Measurements from ENCODE around the gene CTNNAL1. TPM values are rescaled to one million over a fixed set of nuclear protein-coding genes. Genes with fewer than 3 reads are reported as not detected.

CTNNAL1 gene
- total and polyA plus RNA-seq, 2 donors (not counting 3 experiments of a cell fraction or from before 2014, with no cell fraction given), result 29.5 to 76.2 TPM

- Histone ChIP-seq H3K36me3 (ENCODE audit: control insufficient read depth in 2 of 2, extremely low read depth in 1 of 2, insufficient read depth in 2 of 2, low read length in 2 of 2) (peaks cover 3 to 4% of the 10 kb centered on the region in 2 experiments), H3K27ac (ENCODE audit: insufficient read depth, low read depth, low read length) (no peak overlapping the region), H3K4me2 (ENCODE audit: insufficient read depth, low read length) (no peak overlapping the region), H4K20me1 (replicated peaks; ENCODE audit: control insufficient read depth, extremely low read depth, insufficient read depth, low read length) (no peaks in the 10 kb centered on the region), H3K9me3 (replicated peaks; ENCODE audit: control insufficient read depth, insufficient read depth, low read length) (no peaks in the 10 kb centered on the region), H3K4me1 (ENCODE audit: control insufficient read depth, extremely low read depth, insufficient read depth, low read length) (no peaks in the 10 kb centered on the region), H3K9me1 (replicated peaks; ENCODE audit: control insufficient read depth, extremely low read depth, insufficient read depth, low read length) (no peaks in the 10 kb centered on the region), H2AFZ (ENCODE audit: low read depth, low read length) (no peak overlapping the region), H3K79me2 (ENCODE audit: control insufficient read depth, insufficient read depth, low read length) (no peaks in the 10 kb centered on the region), H3K27me3 (ENCODE audit: control insufficient read depth in 2 of 2, insufficient read depth in 2 of 2, low read length in 2 of 2) (no peaks in the 10 kb centered on the region), H3K4me3 (replicated peaks in 1 of 3; ENCODE audit: insufficient read depth in 1 of 3, low read depth in 1 of 3, low read length in 3 of 3) (no peak overlapping the region), H3K9ac (replicated peaks; ENCODE audit: extremely low read depth, insufficient read depth, low read length) (no peak overlapping the region)
- no peak for TF ChIP-seq EZH2 (IDR thresholded peaks at IDR 0.05; ENCODE audit: borderline replicate concordance, low read depth, low read length, severe bottlenecking)
- no peak for FAIRE-seq
- dilution Hi-C loops (cut with MboI; ENCODE audit: extremely low pct_ligation_motif_present, low sequenced_read_pairs), result no loop called here
- CTCF ChIA-PET, result interaction anchor here (1.3 kb wide), 1 partner anchor 11 kb away, joined by 4 read pairs; no protein-coding TSS in a partner anchor
- DNase-seq (ENCODE audit: low read depth, low spot score), result no peak
- no TSS peak for BruUV-seq (replicated peaks)
- intact Hi-C loops (cut with micrococcal nuclease), result no loop called here
- POLR2A ChIA-PET, result no interaction called here
These were observed 52.1 kb downstream of the CTNNAL1 start for GRCh38 chr9:108961151-108961550.

- Histone ChIP-seq H3K79me2 (ENCODE audit: control insufficient read depth, insufficient read depth, low read length) (no peaks in the 10 kb centered on the region), H3K9me3 (replicated peaks; ENCODE audit: control insufficient read depth, insufficient read depth, low read length) (no peaks in the 10 kb centered on the region), H3K9ac (replicated peaks; ENCODE audit: extremely low read depth, insufficient read depth, low read length) (no peak overlapping the region), H3K4me3 (replicated peaks in 1 of 3; ENCODE audit: insufficient read depth in 1 of 3, low read depth in 1 of 3, low read length in 3 of 3) (no peak overlapping the region), H3K27ac (ENCODE audit: insufficient read depth, low read depth, low read length) (no peak overlapping the region), H3K4me2 (ENCODE audit: insufficient read depth, low read length) (no peak overlapping the region), H4K20me1 (replicated peaks; ENCODE audit: control insufficient read depth, extremely low read depth, insufficient read depth, low read length) (no peaks in the 10 kb centered on the region), H3K9me1 (replicated peaks; ENCODE audit: control insufficient read depth, extremely low read depth, insufficient read depth, low read length) (no peaks in the 10 kb centered on the region), H2AFZ (ENCODE audit: low read depth, low read length) (no peak overlapping the region), H3K27me3 (ENCODE audit: control insufficient read depth in 2 of 2, insufficient read depth in 2 of 2, low read length in 2 of 2) (no peaks in the 10 kb centered on the region), H3K4me1 (ENCODE audit: control insufficient read depth, extremely low read depth, insufficient read depth, low read length) (no peaks in the 10 kb centered on the region), H3K36me3 (ENCODE audit: control insufficient read depth in 2 of 2, extremely low read depth in 1 of 2, insufficient read depth in 2 of 2, low read length in 2 of 2) (peaks cover 2 to 4% of the 10 kb centered on the region in 2 experiments)
- dilution Hi-C loops (cut with MboI; ENCODE audit: extremely low pct_ligation_motif_present, low sequenced_read_pairs) (no loop called here), intact Hi-C loops (cut with micrococcal nuclease) (no loop called here)
- no peak for TF ChIP-seq CTCF (IDR thresholded peaks at IDR 0.05; ENCODE audit: extremely low read depth in 1 of 2, insufficient read depth in 1 of 2, low read depth in 1 of 2, low read length in 2 of 2)
- TF ChIP-seq MYC (IDR thresholded peaks at IDR 0.05; ENCODE audit: low read depth, low read length), result no peak
- no peak for TF ChIP-seq POLR2AphosphoS5 (IDR thresholded peaks at IDR 0.05; ENCODE audit: insufficient read depth, low read depth, low read length)
- no peak for TF ChIP-seq JUN (IDR thresholded peaks at IDR 0.05; ENCODE audit: borderline replicate concordance, insufficient read depth, insufficient read length, low read depth)
- no peak for TF ChIP-seq FOS (IDR thresholded peaks at IDR 0.05; ENCODE audit: borderline replicate concordance, insufficient read depth, low read length)
- no peak for TF ChIP-seq MAX (IDR thresholded peaks at IDR 0.05; ENCODE audit: insufficient read depth, insufficient read length)
- TF ChIP-seq POLR2A (IDR thresholded peaks at IDR 0.05; ENCODE audit: low read depth, low read length), result no peak
- no peak for TF ChIP-seq EZH2 (IDR thresholded peaks at IDR 0.05; ENCODE audit: borderline replicate concordance, low read depth, low read length, severe bottlenecking)
- ChIA-PET POLR2A (interaction anchor here (0.6 kb wide), 1 partner anchor 39 kb away, joined by 3 read pairs; no protein-coding TSS in a partner anchor), CTCF (interaction anchor here (0.6 kb wide), 1 partner anchor 258 kb away, joined by 3 read pairs; no protein-coding TSS in a partner anchor)
- no TSS peak for BruUV-seq (replicated peaks)
- DNase-seq (ENCODE audit: low read depth, low spot score), result no peak
- FAIRE-seq, result no peak
These were observed 53.0 kb downstream of the CTNNAL1 start for GRCh38 chr9:108960331-108960730.
